HT-29 (cell line): ENCODE measurements around the gene TRIML2. TPM values are rescaled to one million over a fixed set of nuclear protein-coding genes. Genes with fewer than 3 reads are reported as not detected.
"Not testable (repeated sequence)": the region's sequence is repeated elsewhere in the genome, so short reads cannot be mapped to it uniquely, and the experiment has no call there.

Experiments used
- DNase-seq: peaks from one replicate; pipeline ENCODE4 v3.0.0-alpha.2; 2015; ENCODE audit warnings: low spot score
- small RNA-seq: library from RNA; depleted of rRNA; stranded (forward); fragments of <200 nt; gene quantifications from one replicate; pipeline ENCODE3, GENCODE V24; 2014
- total RNA-seq: library from RNA; depleted of rRNA; stranded (reverse); fragments of >200 nt; shearing (Covaris generic); gene quantifications from 2 replicates; pipeline ENCODE4 v1.2.3, GENCODE V29; 2014; rRNA removed

The TRIML2 gene
- total RNA-seq, 1 experiment from 2014 or later: not detected

GRCh38 chr4:188107931-188108843, 1.2 kb downstream of the TRIML2 start:
- DNase-seq: no peak

GRCh38 chr4:188106454-188106853, 2.9 kb downstream of the TRIML2 start:
- DNase-seq: no peak

- no peak for DNase-seq
Measured at GRCh38 chr4:188092824-188093223, 16.6 kb downstream of the TRIML2 start.

GRCh38 chr4:188086858-188087257, 22.5 kb downstream of the TRIML2 start:
- DNase-seq: no peak

GRCh38 chr4:188082796-188083195, 26.6 kb downstream of the TRIML2 start:
- DNase-seq: no peak

DNA sequence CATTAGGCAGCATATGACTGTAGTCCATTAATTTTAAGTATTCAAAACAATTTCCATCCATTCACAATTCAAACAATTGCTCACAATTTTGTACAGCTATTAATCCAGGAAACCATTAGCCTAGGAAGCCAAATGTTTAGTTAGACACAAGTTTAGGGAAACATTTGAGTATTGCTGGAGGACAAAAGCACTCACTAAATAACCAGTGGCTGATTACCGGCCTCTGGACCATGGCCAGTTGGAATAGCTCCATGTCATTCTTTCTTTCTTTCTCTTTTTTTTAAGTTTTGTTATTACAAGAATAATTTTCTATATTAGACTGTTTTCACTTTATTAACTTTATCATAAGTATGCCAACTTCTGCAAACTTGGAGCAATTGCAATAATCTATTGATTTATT, 31.3 kb downstream of the TRIML2 start:
- no peak for DNase-seq

DNA sequence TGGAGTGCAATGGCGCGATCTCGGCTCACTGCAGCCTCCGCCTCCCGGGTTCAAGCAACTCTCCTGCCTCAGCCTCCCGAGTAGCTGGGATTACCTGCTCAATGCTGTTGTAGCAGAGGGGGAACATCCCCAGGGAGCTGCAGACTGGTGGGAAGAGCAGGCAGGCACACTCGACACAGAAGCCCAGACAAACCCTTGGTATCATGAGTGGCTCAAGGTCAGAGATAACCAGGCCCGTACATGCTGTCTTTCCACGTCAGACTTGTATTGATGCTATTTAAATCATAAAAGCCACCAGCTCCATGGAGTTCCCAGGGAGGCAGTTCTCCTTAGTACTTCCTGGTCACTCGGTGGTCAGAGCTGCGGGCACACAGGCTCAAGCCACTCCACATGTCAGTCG, 33.2 kb downstream of the TRIML2 start:
- no peak for DNase-seq

DNA sequence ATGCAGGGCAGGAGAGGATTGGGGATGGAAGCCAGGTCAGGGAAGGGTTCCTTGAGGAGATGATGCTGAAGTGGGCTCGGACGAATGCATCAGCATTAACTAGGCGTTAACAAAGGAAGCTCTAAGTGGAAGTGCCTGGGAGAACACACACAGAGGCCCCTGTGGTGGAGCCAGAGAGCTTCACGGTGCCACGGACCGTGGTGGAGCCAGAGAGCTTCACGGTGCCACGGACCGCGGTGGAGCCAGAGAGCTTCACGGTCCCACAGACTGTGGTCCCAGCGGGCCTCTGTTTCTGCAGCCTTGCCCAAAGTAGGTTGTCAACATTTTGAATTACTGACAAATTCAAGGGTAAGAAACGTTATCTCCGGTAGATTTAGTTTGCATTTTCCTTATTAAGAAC, 48.3 kb downstream of the TRIML2 start:
- no peak for DNase-seq

DNA sequence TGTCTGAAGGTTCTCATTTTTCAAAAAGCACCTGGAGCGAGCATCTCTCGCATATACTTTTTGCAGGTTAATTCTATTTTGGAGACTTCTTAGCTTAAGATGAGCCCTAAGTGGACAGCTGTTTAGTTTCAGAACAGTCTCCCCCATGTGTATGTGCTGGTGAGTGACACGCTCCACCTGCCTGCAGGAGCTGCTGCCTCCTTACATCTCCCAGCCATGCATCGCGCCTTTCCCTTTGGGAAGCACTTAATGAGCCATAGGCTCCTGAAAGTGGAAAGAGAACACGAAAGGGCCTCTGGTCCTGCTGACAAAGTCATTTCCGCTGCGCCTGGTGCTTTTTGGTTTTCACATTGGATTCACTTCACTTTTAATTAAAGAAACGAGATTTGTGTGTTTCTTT, 56.1 kb downstream of the TRIML2 start:
- no peak for DNase-seq

DNA sequence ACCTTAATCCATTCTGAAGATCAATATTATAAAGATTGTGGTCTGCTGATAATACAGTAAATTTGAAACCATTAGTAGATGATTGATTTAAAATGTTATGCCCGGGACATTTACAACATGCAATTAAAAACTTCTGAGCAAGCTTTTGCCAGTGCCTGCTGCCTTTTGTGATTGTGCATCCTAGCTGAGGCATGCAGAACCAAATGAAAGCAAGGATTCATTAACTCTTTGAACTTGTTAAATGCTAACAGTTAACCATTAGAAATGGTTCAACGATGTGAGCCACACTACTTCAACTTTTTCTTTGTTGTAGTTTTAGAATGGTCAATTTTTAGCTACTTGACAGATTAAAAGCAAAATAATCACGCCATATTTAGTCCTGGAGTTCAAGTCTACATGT, 62.7 kb downstream of the TRIML2 start:
- DNase-seq: no peak

DNA sequence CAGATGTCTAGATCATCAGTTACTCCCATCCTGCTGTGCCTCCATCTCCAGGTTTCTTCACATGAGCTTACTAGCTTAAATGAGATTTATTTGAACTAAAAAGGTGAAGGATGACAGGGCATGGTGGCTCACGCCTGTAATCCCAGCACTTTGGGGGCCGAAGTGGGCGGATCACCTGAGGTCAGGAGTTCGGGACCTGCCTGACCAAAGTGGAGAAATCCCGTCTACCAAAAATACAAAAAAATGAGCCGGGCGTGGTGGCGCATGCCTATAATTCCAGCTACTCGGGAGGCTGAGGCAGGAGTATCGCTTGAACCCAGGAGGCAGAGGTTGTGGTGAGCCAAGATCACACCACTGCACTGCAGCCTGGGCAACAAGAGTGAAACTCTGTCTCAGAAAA, 63.9 kb downstream of the TRIML2 start:
- DNase-seq: not testable (repeated sequence)

DNA sequence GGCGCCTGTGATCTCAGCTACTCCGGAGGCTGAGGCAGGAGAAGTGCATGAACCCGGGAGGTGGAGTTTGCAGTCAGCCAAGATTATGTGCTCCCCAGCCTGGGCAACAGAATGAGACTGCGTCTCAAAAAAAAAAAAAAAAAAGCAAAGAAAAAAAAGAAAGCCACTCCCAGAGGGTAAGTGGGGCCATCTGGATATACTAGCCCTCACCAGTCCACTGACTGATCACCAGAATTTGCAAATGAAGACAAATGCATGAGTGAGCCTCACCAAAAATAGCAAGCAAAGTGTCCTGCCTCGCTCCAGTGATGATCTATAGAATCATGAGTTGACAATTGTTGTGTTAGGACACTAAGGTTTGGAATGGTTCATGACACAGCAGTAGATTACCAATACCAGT, 66.2 kb downstream of the TRIML2 start:
- no peak for DNase-seq

GRCh38 chr4:188042191-188042590, 67.2 kb downstream of the TRIML2 start:
- DNase-seq: no peak

DNA sequence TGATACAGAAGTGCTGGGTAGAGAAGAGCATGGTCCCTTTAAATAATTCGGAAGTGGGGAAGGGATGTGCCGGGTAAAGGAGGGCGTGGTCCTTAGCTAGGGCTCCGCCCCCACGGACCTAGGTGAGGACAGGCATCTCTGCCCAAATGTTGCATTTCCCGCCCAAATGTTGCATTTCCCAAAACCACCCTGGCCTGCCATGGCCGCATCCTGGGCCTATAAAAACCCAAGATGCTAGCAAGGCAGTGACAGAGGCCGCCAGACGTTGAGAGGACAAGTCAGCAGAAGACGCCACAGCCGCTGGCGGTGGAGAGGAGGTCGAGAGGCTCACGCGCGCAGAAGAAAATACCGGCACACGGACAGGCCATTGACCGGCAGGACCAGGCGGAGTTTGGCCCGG, 67.7 kb downstream of the TRIML2 start:
- no peak for DNase-seq

Small RNA genes within 50 kb of the gene (small RNA-seq; reads per million reads assigned to genes)
- not detected for gene RNU6-173P

Other genes with a start within 250 kb of the TRIML2 start
- not detected in 2 replicates for gene ZFP42, start 113.8 kb downstream of the TRIML2 start, total RNA-seq
- not detected in 2 replicates for gene TRIML1, start 29.8 kb upstream of the TRIML2 start, total RNA-seq